Heart right ventricle (tissue), 16 donors: ENCODE measurements around the gene GMPR. TPM values are rescaled to one million over a fixed set of nuclear protein-coding genes. Genes with fewer than 3 reads are reported as not detected.
A peak's percentile ranks its signal among the peaks of the same experiment; 100 is the strongest.
"Not testable (repeated sequence)": the region's sequence is repeated elsewhere in the genome, so short reads cannot be mapped to it uniquely, and the experiment has no call there.

Experiments used
- ATAC-seq, 8 donors: fragments of 200-7000 bp; cut with Tn5 transposase; one replicate each; pipeline ENCODE4 v1.9.1; 2020; ENCODE audit warnings: mild to moderate bottlenecking in 8 of 8, moderate library complexity in 8 of 8, moderate number of reproducible peaks in 1 of 8
- DNase-seq, 2 donors: peaks; one replicate each; pipeline ENCODE4 v3.0.0-alpha.2; 2020
- H3K27ac ChIP-seq, 10 donors: fragments of 200-600 bp; sonication (generic) in 2 of 10; one replicate each; pipeline versions ENCODE4 v1.5.0 to v1.8.0; 2020 to 2022; ENCODE audit warnings: mild to moderate bottlenecking in 3 of 10
- H3K27me3 ChIP-seq, 7 donors: fragments of 200-600 bp; one replicate each; pipeline ENCODE4 v1.8.0; 2021 to 2022; ENCODE audit warnings: mild to moderate bottlenecking in 2 of 7
- H3K36me3 ChIP-seq, 9 donors: fragments of 200-600 bp; sonication (generic) in 1 of 9; one replicate each; pipeline versions ENCODE4 v1.5.0 to v1.8.0; 2020 to 2022; ENCODE audit warnings: mild to moderate bottlenecking in 2 of 9
- H3K4me1 ChIP-seq, 9 donors: fragments of 200-600 bp; sonication (generic) in 1 of 9; one replicate each; pipeline versions ENCODE4 v1.5.0 to v1.8.0; 2020 to 2022; ENCODE audit warnings: mild to moderate bottlenecking in 4 of 9
- H3K4me3 ChIP-seq, 10 donors: fragments of 200-600 bp; sonication (generic) in 2 of 10; one replicate each; pipeline versions ENCODE4 v1.5.0 to v1.8.0; 2020 to 2022; ENCODE audit warnings: mild to moderate bottlenecking in 7 of 10, moderate library complexity in 2 of 10
- H3K9me3 ChIP-seq, 11 donors: fragments of 200-600 bp in 10 of 11; sonication (generic) in 2 of 11; one replicate each; pipeline versions ENCODE4 v1.5.0 to v1.8.0; 2013 to 2022; ENCODE audit warnings: mild to moderate bottlenecking in 2 of 11, control low read depth in 1 of 11, moderate library complexity in 1 of 11
- WGBS, 2 donors: extraction: QIAGEN DNeasy Blood & Tissue Kit; methylation state at CpG; one replicate each; pipeline ENCODE4 v1.1.7; 2013; ENCODE audit warnings: inconsistent platforms in 1 of 2; 5-methylcytosine and 5-hydroxymethylcytosine counted together
- intact Hi-C, 10 donors: fragments of 100-400 bp; cut with DNase I; formaldehyde crosslinking; loops; one replicate each; pipeline versions ENCODE4 v1.11.1 to v1.14.2; 2022
- polyA plus RNA-seq, 2 donors: library from polyadenylated mRNA; stranded (reverse); fragments of 200-250 nt; gene quantifications; one replicate each; pipeline ENCODE4 v1.2.3, GENCODE V29; 2013
- total RNA-seq, 10 donors: library from RNA; stranded (reverse); fragmentation: NEBNext Ultra II Directional in 3 of 10; extraction: Animal tissue kit (Norgen Biotek cat#: 25700) in 3 of 10; gene quantifications; one replicate each; pipeline versions ENCODE4 v1.2.1 to v1.2.4, GENCODE V29; 2021 to 2023
- TF ChIP-seq, protein P1 (sequence below), 9 donors: fragments of 200-600 bp; sonication (generic) in 2 of 9; IDR thresholded peaks; one replicate each; pipeline versions ENCODE4 v1.5.0 to v1.8.0; 2021 to 2022; ENCODE audit warnings: antibody characterized with exemption in 9 of 9, mild to moderate bottlenecking in 5 of 9, moderate library complexity in 1 of 9
- donor health status: Arrhythmogenic right ventricular cardiomyopathy.
- donor health status: ischemic (EF 13 %, LVEDD 7.1; RV severe dilation, severe dysfunction).
- donor health status: healthy with polysubstance abuse.
- donor health status: DM: no; HTN: yes; CAD: no.
- donor health status: DM: no; HTN: no; CAD: no.
- donor health status: ischemic (EF 25% LVEDD 6.9; RV normal size, moderate dysfunction).
- donor health status: ischemic (EF 25% LVEDD 5.7; RV mildly dilated, moderate dysfunction).
- donor health status: healthy.
- donor health status: DM: yes; HTN: yes; CAD: no.
- donor health status: Ischemic cardiomyopathy.
- donor health status: ischemic (EF 35%, LVEDD 5.7; RV mildly dilated, moderate dysfunction).
- donor health status: nonischemic (EF 11% LVEDD 7.7; RV severe dilation, severe dysfunction).
- donor health status: DM: yes; HTN: yes; CAD: no.
- donor health status: PGD.
- donor health status: ischemic (EF 29% LVEDD 5.4; RV normal size, mild dysfunction).
- donor health status: nonischemic (EF 23%, LVEDD 6.1; RV moderate dilation, normal function).

GMPR gene
- total and polyA plus RNA-seq, 12 donors, result 74.1 to 334 (median 104) TPM

DNA sequence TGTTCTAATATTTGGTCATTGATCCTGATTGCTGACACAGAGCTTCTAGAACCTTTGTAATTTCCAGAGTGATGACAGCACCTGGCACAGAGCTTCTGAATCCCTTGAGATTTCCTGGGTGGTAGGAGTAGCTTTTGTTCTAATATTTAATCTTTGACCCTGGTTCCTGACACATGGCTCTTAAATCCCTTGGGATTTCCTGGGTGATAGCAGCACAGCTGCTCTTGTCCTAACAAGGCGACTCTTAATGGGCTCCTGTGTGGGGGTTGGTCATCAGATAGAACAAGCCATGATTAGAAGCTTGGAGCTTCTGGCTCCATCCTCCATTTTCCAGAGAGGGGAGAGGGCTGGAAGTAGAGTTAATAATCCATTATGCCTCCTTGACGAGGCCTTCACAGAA, 18.4 kb downstream of the GMPR start:
- H3K4me3 ChIP-seq, result no peak overlapping the region
- peaks cover 0 to 25% (median 12%) of the 10 kb centered on the region in 9 donors for H3K4me1 ChIP-seq
- no peaks in the 10 kb centered on the region for H3K27me3 ChIP-seq
- peak overlapping the region in 2 of 10 donors; percentile 19 to 20 for H3K27ac ChIP-seq
- DNase-seq (no peak), ATAC-seq (no peak)
- TF ChIP-seq, protein P1, sequence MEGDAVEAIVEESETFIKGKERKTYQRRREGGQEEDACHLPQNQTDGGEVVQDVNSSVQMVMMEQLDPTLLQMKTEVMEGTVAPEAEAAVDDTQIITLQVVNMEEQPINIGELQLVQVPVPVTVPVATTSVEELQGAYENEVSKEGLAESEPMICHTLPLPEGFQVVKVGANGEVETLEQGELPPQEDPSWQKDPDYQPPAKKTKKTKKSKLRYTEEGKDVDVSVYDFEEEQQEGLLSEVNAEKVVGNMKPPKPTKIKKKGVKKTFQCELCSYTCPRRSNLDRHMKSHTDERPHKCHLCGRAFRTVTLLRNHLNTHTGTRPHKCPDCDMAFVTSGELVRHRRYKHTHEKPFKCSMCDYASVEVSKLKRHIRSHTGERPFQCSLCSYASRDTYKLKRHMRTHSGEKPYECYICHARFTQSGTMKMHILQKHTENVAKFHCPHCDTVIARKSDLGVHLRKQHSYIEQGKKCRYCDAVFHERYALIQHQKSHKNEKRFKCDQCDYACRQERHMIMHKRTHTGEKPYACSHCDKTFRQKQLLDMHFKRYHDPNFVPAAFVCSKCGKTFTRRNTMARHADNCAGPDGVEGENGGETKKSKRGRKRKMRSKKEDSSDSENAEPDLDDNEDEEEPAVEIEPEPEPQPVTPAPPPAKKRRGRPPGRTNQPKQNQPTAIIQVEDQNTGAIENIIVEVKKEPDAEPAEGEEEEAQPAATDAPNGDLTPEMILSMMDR (IDR thresholded peaks at IDR 0.05), result no peak
- intact Hi-C loops, result no loop called here
- 89 to 91% methylated on average over 2 of the region's 2 CpGs for WGBS, 2 donors
- no peaks in the 10 kb centered on the region for H3K9me3 ChIP-seq
- H3K36me3 ChIP-seq, result peaks cover 0 to 51% (median 4%) of the 10 kb centered on the region in 9 donors

GRCh38 chr6:16257999-16258708, 19.8 kb downstream of the GMPR start:
- Histone ChIP-seq H3K36me3 (peaks cover 0 to 39% (median 4%) of the 10 kb centered on the region in 9 donors), H3K4me1 (peaks cover 0 to 25% (median 9%) of the 10 kb centered on the region in 9 donors), H3K4me3 (no peak overlapping the region), H3K27ac (peak overlapping the region in 9 of 10 donors; percentile 12 to 73 (median 66)), H3K27me3 (no peaks in the 10 kb centered on the region), H3K9me3 (no peaks in the 10 kb centered on the region)
- 39 to 56% methylated on average over 7 of the region's 7 CpGs for WGBS, 2 donors
- intact Hi-C loops, result no loop called here
- TF ChIP-seq, protein P1 (IDR thresholded peaks at IDR 0.05), result no peak
- peak in 1 of 2 donors; percentile 41 for DNase-seq
- ATAC-seq, result peak; percentile 55 to 97 (median 88)

DNA sequence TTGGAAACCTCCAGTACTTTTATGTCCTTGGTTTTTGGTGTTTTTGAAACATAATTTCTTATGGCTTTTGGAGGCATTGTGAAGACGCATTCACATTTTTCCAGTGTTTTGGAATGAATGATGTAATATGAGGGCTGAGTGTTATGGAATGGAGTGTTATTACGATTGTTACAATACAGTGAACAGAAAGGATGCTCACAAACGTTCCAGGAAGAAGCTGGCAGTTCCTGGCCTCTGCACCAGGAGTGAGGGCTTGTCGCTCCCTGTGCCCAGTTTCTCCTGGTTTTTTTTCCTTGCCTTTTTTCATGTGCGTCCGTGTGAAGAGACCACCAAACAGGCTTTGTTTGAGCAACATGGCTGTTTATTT, 20.3 kb downstream of the GMPR start:
- ATAC-seq (peak in 3 of 8 donors; percentile 26 to 52 (median 49)), DNase-seq (no peak)
- Histone ChIP-seq H3K4me3 (no peak overlapping the region), H3K9me3 (no peaks in the 10 kb centered on the region), H3K4me1 (peaks cover 0 to 21% (median 9%) of the 10 kb centered on the region in 9 donors), H3K27me3 (no peaks in the 10 kb centered on the region), H3K36me3 (peaks cover 0 to 39% (median 4%) of the 10 kb centered on the region in 9 donors), H3K27ac (peak overlapping the region in 9 of 10 donors; percentile 12 to 73 (median 66))
- TF ChIP-seq, protein P1 (IDR thresholded peaks at IDR 0.05), result no peak
- 71 to 72% methylated on average over 6 of the region's 6 CpGs for WGBS, 2 donors
- intact Hi-C loops, result no loop called here

- intact Hi-C loops, result not testable (repeated sequence)
- WGBS, 2 donors, result 87 to 97% methylated on average over 2 of the region's 3 CpGs
These were observed 21.2 kb downstream of the GMPR start for GRCh38 chr6:16259604-16260003.

GRCh38 chr6:16260602-16261001, 22.2 kb downstream of the GMPR start:
- H3K4me3 ChIP-seq, DNase-seq, H3K27ac ChIP-seq, ATAC-seq, intact Hi-C loops, H3K27me3 ChIP-seq, H3K9me3 ChIP-seq: not testable (repeated sequence)
- Histone ChIP-seq H3K36me3 (peaks cover 0 to 22% (median 0%) of the 10 kb centered on the region in 9 donors), H3K4me1 (peaks cover 0 to 22% (median 10%) of the 10 kb centered on the region in 9 donors)
- WGBS, 2 donors, result 81 to 83% methylated on average over 5 to 7 of the region's 9 CpGs

More at GRCh38 chr6:16259604-16260003, 21.2 kb downstream of the GMPR start:
- H3K9me3 ChIP-seq, H3K27me3 ChIP-seq, DNase-seq, H3K27ac ChIP-seq, H3K4me3 ChIP-seq, ATAC-seq: not testable (repeated sequence)
- H3K36me3 ChIP-seq, result peaks cover 0 to 32% (median 4%) of the 10 kb centered on the region in 9 donors
- H3K4me1 ChIP-seq, result peaks cover 0 to 21% (median 9%) of the 10 kb centered on the region in 9 donors

DNA sequence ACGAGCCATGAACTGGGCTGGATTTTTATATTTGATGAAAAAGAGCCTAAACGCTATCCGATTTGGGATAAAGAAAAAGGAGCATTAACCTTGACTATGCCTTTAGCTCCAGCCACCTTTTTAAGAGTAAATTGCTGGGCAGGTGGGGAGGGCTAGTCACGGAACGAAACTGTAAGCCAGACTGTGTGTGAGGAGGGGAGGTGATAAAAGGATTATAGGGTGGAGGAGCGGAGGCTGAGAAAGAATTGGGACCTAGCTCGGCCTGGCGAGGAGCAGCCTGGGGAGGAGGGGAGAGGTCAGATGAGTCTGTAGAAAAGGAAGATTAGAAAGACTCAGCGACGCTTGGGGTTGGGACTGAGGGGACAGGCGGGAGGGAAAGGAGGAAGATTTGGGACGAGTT, 24.4 kb downstream of the GMPR start:
- H3K27me3 ChIP-seq, ATAC-seq, intact Hi-C loops, H3K4me3 ChIP-seq, DNase-seq, H3K27ac ChIP-seq, H3K9me3 ChIP-seq: not testable (repeated sequence)
- peaks cover 0 to 19% (median 6%) of the 10 kb centered on the region in 9 donors for H3K4me1 ChIP-seq
- H3K36me3 ChIP-seq, result peaks cover 0 to 11% (median 0%) of the 10 kb centered on the region in 9 donors
- WGBS, 2 donors, result 76 to 83% methylated on average over 10 to 12 of the region's 12 CpGs

- DNase-seq, H3K4me3 ChIP-seq, H3K27ac ChIP-seq, intact Hi-C loops, H3K9me3 ChIP-seq, H3K27me3 ChIP-seq, ATAC-seq: not testable (repeated sequence)
- peaks cover 0 to 11% (median 0%) of the 10 kb centered on the region in 9 donors for H3K36me3 ChIP-seq
- H3K4me1 ChIP-seq, result peaks cover 0 to 11% (median 1%) of the 10 kb centered on the region in 9 donors
- 81 to 83% methylated on average over 13 of the region's 13 CpGs for WGBS, 2 donors
These were observed 25.2 kb downstream of the GMPR start for GRCh38 chr6:16263464-16264099.
